Left lobe of liver (tissue), 2 donors: ENCODE data around the gene THBS4. TPM values are rescaled to one million over a fixed set of nuclear protein-coding genes. Genes with fewer than 3 reads are reported as not detected.
A peak's percentile ranks its signal among the peaks of the same experiment; 100 is the strongest.
"Not testable (repeated sequence)": the region's sequence is repeated elsewhere in the genome, so short reads cannot be mapped to it uniquely, and the experiment has no call there.

Source experiments
- ATAC-seq: fragments of 200-7000 bp; cut with Tn5 transposase; one replicate; pipeline ENCODE4 v1.9.1; 2020; ENCODE audit warnings: mild to moderate bottlenecking, moderate library complexity
- DNase-seq: peaks from one replicate; pipeline ENCODE4 v3.0.0-alpha.2; 2020; ENCODE audit warnings: low spot score
- total RNA-seq: library from RNA; stranded (reverse); gene quantifications from one replicate; pipeline ENCODE4 v1.2.1, GENCODE V29; 2021
- donor health status: DM: no; HTN: no; CAD: no; lungs with moderate emphysema.
- donor health status: DM: no; HTN: yes; CAD: no.

The THBS4 gene
- total RNA-seq, 1 donor from 2014 or later = 0.23 TPM

DNA sequence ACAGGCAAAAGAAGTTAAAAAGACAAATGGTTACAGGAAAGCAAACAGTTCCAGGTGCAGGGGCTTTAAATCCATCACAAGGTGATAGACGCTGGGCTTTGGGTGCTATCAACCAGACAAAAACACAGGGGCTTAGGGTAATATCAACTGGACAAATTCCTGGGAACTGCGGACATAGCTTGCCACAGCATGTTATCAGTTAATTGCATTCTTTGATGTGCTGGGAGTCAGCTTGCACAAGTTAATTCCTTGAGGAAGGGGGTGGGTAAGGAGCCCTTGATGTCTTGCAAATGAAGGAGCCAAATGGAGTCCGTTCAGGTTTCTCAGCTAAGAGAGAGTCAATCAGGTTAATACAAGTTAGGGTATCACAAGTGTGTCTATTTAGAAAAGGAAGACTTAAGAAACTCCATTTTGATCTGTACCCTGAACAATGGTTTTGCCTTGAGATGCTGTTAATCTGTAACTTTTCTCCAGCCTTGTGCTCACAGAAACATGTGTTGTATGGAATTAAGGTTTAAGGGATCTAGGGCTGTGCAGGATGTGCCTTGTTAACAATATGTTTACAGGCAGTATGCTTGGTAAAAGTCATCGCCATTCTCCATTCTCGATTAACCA is 76.3 kb downstream of the THBS4 start:
- not testable (repeated sequence) for DNase-seq, ATAC-seq

DNA sequence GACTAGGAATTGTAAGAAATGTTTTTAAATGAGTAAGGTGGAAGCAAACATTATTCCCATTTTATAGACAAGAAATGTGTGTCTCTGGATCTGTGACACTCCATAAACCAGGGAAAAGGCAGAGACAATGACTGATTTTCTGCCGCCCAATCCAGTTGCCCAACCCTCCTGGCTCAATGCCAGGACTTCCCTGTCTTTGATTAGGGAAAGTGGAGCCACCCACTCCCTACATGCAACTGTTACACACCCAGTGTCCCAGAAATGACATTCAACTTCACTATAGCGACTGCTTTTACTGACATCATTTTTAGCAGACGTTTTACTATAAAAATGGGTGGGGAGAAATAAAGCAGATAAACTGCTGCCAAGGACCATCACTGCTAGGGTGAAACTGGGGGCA is 79.7 kb downstream of the THBS4 start:
- DNase-seq (no peak), ATAC-seq (peak; percentile 23)

DNA sequence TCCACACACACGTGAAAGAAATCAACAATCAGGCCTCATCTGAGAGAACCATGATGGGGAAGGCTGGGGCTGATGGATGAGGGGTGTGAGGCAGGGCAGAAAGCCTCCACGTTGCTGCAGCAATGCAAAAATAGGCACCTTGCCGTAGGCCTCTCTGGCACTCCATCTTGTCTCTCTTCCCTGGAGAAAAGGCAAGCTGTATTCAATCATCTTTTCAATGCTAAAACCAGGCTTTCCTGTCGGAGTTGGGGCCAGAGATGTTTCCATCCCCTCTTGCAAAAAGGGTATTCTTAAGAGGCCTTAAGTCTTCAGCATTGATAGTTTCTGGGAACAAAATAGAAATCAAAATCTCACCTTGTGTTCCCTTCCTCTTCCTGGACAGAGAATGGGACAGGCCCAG is 80.9 kb downstream of the THBS4 start:
- no peak for ATAC-seq
- no peak for DNase-seq

DNA sequence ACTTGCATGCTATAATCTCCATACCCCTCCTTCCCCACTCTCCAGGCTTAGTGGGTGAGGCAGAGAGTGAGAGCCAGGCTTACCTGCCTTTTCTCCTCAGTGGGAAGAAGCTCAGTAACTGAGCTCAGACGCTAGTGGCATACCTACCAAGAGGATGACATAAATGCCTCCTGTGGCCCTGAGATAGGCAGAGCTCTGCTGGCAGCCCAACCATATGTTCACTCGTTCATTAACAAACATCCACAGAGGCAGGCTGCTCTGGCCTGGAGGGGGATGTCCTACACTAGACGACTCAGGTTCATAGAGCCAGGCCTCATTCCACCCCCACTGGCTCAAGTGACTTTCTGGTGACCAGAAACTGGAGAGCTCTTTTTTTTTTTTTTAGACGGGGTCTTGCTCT is 81.3 kb downstream of the THBS4 start:
- DNase-seq = no peak
- ATAC-seq = peak; percentile 24

DNA sequence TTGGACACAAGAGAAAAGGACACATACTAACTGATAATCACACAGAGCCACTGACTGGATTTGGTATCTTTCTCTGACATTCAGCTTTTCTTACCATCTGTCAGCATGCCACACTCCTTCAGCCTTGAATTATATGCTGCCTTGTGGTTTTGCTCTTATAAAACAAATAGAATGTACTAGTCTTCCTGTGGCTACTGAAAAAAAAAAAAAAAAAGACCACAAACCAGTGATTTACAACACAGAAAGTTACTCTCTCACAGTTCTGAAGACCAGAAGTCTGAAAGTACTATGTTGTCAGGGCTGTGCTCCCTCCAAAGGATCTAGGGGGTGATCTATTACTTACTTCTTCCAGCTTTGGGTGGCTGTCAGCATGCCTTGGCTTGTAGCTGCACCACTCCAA is 82.3 kb downstream of the THBS4 start:
- DNase-seq (no peak), ATAC-seq (no peak)

DNA sequence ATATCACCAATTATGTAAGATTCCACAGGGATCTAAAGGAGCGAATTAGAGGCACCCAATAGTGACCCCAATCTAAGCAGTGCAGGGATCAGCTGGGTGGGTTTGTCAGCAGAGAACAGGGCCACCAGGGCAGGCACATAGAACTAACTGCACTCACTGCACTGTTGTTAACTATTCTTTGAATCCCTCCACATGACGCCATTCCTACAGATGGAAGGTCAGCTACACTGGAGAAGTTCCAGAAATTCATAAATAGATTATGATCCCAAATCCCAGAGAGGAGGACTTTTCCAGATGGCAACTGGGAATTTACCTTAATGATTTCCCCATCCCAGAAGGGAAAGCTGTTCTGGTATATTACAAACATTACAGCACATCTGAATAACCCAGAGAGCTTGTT is 84.2 kb downstream of the THBS4 start:
- ATAC-seq (no peak), DNase-seq (no peak)

DNA sequence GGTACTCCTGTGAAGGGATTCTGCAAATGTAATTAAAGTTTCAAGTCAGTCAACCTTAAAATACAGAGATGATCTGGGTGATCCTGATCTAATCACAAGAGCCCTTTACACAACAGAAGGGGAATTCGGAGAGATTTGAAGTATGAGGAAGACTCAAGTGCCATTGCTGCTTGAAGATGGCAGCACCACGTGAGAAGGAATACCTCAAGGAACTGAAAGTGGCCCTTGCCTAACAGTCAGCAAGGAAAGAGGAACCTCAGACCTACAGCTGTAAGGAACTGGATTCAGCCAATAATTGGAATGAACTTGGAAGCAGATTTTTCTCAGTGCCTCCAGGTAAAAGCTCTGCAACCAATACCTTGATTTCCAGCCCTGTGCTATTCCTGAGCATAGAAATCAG is 87.4 kb downstream of the THBS4 start:
- peak; percentile 19 for ATAC-seq

DNA sequence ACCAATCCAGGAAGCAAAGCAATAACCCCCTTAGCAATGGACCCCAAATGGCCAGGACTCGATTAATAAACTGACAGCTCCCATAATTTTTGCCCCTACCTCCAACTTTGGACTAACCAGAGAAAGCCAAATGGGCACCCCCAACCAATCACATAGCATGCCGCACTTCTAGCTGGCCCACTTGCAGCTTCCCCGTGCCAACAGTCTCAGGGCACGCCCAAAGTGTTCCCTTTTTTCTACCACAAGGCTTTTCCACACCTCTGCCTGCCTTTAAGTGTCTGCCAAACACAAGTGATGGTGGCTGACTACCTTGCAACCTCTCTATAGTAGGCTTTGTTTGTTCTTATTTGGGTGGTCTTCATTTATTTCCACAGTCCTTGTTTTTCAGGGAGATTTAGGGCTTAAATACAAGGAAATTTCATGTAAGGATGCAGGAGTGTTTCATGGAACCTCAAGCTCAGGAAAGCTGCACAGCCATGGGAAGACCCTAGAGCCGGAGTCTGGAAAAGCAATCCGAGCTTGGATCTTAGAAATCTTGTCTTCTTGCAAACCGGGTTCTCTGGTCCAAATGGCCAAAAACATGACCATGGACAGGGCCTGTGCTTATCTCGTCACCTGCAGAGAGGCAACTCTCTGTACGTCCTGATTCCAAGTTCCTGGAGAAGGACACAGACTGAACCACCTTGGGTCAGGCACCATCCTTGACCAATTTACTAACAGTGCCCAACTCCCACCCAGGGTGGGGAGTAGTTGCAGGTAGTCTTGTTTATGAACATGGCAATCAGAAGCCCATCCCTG is 89.2 kb downstream of the THBS4 start:
- ATAC-seq (no peak), DNase-seq (no peak)

More for the DNA sequence above, 87.4 kb downstream of the THBS4 start:
- DNase-seq = no peak

DNA sequence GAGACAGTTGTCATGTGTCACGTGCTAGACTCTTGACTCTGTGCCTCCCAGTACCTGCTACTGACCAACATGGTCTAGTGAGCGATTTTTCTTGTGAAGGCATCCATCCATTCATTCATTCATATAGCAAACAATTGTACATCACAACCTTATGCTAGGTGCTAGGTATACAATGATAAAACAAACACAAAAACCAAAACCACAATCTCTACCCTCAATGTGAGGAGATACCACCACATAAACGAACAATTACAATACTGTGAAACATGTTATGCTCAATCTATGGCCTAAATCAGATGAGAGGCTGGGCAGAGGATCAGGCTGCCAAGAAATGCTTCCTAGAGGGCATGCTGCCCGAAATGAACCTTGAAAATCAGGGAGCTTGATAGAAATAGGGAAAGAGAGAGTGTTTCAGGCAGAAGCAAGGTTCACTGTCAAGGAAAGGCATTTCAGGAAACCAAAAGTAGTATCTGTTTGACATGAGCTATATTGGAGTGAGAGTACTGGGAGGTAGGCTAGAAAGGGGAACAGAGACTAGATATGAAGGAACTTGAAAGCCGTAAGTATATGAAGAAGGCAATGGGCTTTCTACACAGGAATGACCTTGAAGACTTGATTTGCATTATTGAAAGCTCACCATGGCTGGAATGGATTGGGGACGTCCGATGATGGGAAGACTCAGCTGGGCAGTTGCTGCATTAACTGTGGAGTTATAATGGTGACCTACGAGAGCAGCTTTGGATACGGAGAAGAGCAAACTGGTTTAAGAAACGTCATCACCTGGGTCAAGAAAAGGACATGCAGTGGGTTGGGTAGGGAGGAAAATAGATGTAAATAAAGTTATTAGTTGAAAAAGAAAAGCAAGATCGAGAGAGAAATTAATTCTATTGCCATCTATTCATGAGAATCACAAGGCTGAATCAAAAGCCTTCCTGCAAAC is 90.1 kb downstream of the THBS4 start:
- DNase-seq = no peak
- peak; percentile 32 for ATAC-seq

DNA sequence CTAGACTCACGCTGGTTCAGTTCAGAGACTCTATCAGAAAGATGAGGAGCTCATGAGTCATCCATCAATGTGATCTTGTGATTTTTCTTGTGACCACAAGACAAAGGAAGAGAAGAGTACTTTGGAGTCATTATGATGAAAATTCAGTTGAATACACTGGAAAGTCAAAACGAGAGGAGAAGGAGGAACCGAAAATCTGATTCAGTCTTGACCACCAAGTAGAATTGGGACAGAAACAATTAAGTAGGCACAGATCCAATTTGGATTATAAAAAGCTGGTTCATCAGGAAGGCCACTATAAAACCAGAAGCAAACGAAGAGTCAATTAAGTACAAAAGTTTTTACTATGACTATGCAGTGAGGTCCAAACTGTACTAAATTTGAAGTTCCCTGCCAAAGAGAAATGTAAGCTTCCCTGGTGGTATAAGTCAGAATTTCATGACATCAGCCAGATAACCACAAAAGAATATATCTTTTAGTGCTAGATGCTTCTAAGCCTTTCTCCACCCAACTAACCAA is 90.9 kb downstream of the THBS4 start:
- no peak for ATAC-seq
- no peak for DNase-seq

DNA sequence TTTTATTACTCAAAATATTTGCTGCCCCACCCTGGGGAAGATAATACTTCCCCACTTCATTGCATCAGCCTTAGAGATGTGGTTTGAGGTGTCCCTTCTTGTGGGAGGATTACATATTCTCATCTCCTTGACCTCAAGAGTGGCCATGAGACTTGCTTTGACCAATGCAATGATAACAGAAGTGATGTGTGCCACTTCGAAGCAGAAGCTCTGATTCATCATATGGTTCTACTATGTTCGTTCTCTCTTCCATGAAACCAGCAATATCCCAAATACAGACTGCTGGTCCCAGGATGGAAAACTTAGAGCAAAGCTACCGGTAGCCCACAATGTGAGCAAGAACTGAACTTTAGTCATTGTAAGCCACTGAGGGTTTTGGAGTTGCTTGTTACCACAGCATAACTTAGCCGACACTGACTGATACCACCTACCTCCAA is 92.0 kb downstream of the THBS4 start:
- DNase-seq (no peak), ATAC-seq (no peak)

DNA sequence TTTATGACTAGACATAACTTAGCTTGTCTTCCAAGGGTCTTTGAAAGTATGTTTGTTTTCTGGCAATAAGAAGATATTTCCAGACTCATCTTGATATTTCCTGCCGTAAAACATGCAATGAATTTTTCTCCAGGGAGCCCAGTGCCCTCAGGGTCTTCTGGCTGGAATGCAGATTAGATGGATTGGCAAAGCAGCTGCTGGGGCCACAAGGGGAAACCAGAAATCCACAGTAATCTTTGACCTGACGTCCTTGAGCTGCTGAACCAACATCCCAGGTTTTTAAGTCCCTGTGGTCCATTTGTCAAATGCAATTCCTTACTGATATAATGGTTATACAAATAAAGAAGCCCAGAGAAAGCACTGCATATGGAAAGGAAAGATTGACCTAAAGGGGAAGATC is 93.0 kb downstream of the THBS4 start:
- DNase-seq (no peak), ATAC-seq (no peak)

DNA sequence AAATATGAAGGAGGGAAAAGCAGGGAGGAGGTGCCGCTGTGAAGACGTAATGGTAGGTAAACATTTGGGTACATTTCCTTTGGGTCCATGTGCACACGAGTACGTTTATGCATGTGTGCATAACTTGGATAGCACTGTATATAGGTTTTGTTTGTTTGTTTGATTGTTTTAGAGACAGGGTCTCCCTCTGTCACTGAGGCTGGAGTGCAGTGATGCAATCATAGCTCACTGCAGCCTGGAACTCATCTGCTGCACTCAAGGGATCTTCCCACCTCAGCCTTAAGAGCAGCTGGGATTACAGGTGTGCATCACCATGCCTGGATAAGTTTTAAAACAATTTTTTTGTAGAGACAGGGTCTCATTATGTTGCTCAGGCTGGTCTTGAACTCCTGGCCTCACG is 94.0 kb downstream of the THBS4 start:
- DNase-seq (no peak), ATAC-seq (no peak)

Other genes with a start within 250 kb of the THBS4 start
- gene MTX3, start 44.1 kb upstream of the THBS4 start, total RNA-seq = 5.2 TPM
- 54.6 TPM for gene SERINC5, start 220.7 kb downstream of the THBS4 start, total RNA-seq